ENCODE data around the gene TBCB. TPM values are rescaled to one million over a fixed set of nuclear protein-coding genes. Genes with fewer than 3 reads are reported as not detected.

TBCB gene
- total and polyA plus RNA-seq, 9 of the 15 experiments (the other 6 are each of a cell fraction or from before 2014, with no cell fraction given), result 3.5 to 115 (median 58.9) TPM

DNA sequence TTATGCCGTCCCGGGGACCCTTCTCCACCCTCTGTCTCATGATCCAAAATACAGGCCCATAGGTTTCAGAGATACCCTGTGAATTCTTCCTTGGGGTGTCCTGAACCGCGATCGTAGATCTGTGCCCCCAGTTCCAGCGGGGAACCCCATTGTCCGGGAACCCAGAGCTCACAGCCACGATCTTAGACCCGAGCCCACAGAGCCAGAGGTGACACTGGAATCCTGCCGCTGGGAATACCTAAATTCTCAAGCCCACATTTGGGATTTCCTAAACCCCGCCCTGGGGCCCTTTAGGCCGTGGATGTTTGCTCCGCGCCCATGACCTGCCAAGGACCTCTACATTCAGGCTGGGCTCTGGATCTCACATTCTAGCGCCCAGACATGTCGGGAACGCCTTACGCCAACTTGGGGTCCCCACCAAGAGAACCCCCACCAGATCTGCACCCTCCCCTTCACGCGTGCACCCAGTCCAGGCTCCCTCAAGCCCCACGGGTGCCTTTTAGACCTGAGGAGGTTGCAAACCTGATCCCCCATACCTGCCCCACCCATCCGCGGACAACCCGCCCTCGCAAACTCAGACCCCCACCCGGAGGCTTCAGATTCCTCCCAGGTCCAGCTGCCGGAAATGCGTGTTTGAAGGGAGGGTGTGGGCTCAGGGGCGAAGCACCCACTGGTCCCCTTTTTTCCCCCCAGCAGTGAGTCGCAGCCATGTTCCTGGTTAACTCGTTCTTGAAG is 25.2 kb downstream of the TBCB start:
- BruUV-seq (replicated peaks), result TSS peak; percentile 88
- Histone ChIP-seq H3K4me1 (replicated peaks in 1 of 2; ENCODE audit: control insufficient read depth in 2 of 2, insufficient read depth in 2 of 2, low read length in 2 of 2) (peaks cover 13 to 37% of the 10 kb centered on the region in 2 experiments), H3K36me3 (ENCODE audit: control insufficient read depth, insufficient read depth, low read length) (peaks cover 34% of the 10 kb centered on the region)
- TF ChIP-seq, protein P1, sequence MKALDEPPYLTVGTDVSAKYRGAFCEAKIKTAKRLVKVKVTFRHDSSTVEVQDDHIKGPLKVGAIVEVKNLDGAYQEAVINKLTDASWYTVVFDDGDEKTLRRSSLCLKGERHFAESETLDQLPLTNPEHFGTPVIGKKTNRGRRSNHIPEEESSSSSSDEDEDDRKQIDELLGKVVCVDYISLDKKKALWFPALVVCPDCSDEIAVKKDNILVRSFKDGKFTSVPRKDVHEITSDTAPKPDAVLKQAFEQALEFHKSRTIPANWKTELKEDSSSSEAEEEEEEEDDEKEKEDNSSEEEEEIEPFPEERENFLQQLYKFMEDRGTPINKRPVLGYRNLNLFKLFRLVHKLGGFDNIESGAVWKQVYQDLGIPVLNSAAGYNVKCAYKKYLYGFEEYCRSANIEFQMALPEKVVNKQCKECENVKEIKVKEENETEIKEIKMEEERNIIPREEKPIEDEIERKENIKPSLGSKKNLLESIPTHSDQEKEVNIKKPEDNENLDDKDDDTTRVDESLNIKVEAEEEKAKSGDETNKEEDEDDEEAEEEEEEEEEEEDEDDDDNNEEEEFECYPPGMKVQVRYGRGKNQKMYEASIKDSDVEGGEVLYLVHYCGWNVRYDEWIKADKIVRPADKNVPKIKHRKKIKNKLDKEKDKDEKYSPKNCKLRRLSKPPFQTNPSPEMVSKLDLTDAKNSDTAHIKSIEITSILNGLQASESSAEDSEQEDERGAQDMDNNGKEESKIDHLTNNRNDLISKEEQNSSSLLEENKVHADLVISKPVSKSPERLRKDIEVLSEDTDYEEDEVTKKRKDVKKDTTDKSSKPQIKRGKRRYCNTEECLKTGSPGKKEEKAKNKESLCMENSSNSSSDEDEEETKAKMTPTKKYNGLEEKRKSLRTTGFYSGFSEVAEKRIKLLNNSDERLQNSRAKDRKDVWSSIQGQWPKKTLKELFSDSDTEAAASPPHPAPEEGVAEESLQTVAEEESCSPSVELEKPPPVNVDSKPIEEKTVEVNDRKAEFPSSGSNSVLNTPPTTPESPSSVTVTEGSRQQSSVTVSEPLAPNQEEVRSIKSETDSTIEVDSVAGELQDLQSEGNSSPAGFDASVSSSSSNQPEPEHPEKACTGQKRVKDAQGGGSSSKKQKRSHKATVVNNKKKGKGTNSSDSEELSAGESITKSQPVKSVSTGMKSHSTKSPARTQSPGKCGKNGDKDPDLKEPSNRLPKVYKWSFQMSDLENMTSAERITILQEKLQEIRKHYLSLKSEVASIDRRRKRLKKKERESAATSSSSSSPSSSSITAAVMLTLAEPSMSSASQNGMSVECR (CRISPR knock-in tag; IDR thresholded peaks at IDR 0.05), result peak; percentile 32; the same call in 1 of the 2 replicates
- TF ChIP-seq ZNF764 (CRISPR knock-in tag; IDR thresholded peaks at IDR 0.05; ENCODE audit: low read depth) (no peak), PHB (CRISPR knock-in tag; IDR thresholded peaks at IDR 0.05) (no peak), ZBTB1 (CRISPR knock-in tag; IDR thresholded peaks at IDR 0.05; ENCODE audit: borderline replicate concordance, low read depth) (no peak; the same call in 1 of the 2 replicates), ZNF431 (CRISPR knock-in tag; IDR thresholded peaks at IDR 0.05) (no peak), FOXJ2 (tag; IDR thresholded peaks at IDR 0.05) (no peak), JUNB (CRISPR knock-in tag; conservative IDR thresholded peaks at IDR 0.05) (no peak), MIER1 (IDR thresholded peaks at IDR 0.05; ENCODE audit: low read depth) (no peak), FOXP1 (CRISPR knock-in tag; IDR thresholded peaks at IDR 0.05) (no peak), XRCC3 (IDR thresholded peaks at IDR 0.05) (no peak), ZNF551 (CRISPR knock-in tag; IDR thresholded peaks at IDR 0.05) (no peak), BACH1 (tag; IDR thresholded peaks at IDR 0.05) (no peak), SMARCA4 (IDR thresholded peaks at IDR 0.05) (0 out of 2 replicates have a peak, but pooled peaks have one; percentile 9), ZFX (CRISPR knock-in tag; IDR thresholded peaks at IDR 0.05) (peak; percentile 67; the same call in 1 of the 2 replicates), ASH1L (IDR thresholded peaks at IDR 0.05; ENCODE audit: borderline replicate concordance, low read depth, partially characterized antibody) (no peak), SUPT5H (IDR thresholded peaks at IDR 0.05) (no peak; the same call in 1 of the 2 replicates), CREM (IDR thresholded peaks at IDR 0.05; ENCODE audit: low read depth) (peak; percentile 79), SRSF7 (optimal IDR thresholded peaks at IDR 0.05; ENCODE audit: low read depth, low read length) (no peak), PHTF2 (CRISPR knock-in tag; IDR thresholded peaks at IDR 0.05) (no peak), FOS (IDR thresholded peaks at IDR 0.05; ENCODE audit: extremely low read depth, insufficient read length) (no peak), NR2C1 (IDR thresholded peaks at IDR 0.05) (no peak), NR2C1 (tag; IDR thresholded peaks at IDR 0.05) (no peak)

More for the DNA sequence above, 25.2 kb downstream of the TBCB start:
- in situ Hi-C loops (cut with MboI), result no loop called here
- peak overlapping the region; percentile 99 for H3K27ac ChIP-seq (ENCODE audit: extremely low read depth, low read depth, low read length)
- peaks cover 8% of the 10 kb centered on the region for H3K9me1 ChIP-seq (ENCODE audit: control insufficient read depth, insufficient read depth, low read length)
- POLR2A ChIA-PET, result interaction anchor here (0.6 to 2.1 kb wide), 6 partner anchors 11 to 1984 kb away, joined by 3 to 9 read pairs (median 3); no protein-coding TSS in a partner anchor
- peak overlapping the region; percentile 69 for H2AFZ ChIP-seq (ENCODE audit: low read depth, low read length)
- FAIRE-seq (no peak), ATAC-seq (peak; percentile 56), DNase-seq (ENCODE audit: extremely low read depth in 1 of 4, low spot score in 3 of 4) (peak in 3 of 4 experiments; percentile 59 to 87 (median 83))
- peaks cover 26% of the 10 kb centered on the region for H3K79me2 ChIP-seq (ENCODE audit: control insufficient read depth, insufficient read depth, low read length)
- peak overlapping the region; percentile 98 to 99 for H3K9ac ChIP-seq (ENCODE audit: insufficient read depth in 1 of 2, low read depth in 2 of 2, low read length in 2 of 2)
- H3K9me3 ChIP-seq (replicated peaks; ENCODE audit: control insufficient read depth, insufficient read depth, low read depth, low read length), result no peaks in the 10 kb centered on the region
- peak overlapping the region; percentile 96 for H3K4me2 ChIP-seq (ENCODE audit: insufficient read depth, low read length)
- intact Hi-C loops (cut with micrococcal nuclease), result no loop called here
- 2% methylated on average over 20 of the region's 31 CpGs for WGBS (ENCODE audit: insufficient coverage, low coverage, missing lambda C conversion rate)
- CTCF ChIA-PET (ENCODE audit: low intra/inter-chr PET ratio), result no interaction called here
- H3K4me3 ChIP-seq, result peak overlapping the region; percentile 95
- H3K27me3 ChIP-seq (ENCODE audit: control insufficient read depth in 2 of 2, insufficient read depth in 2 of 2, low read length in 2 of 2), result no peaks in the 10 kb centered on the region
- H4K20me1 ChIP-seq (replicated peaks; ENCODE audit: control insufficient read depth, insufficient read depth, low read length), result peaks cover 11% of the 10 kb centered on the region

Measured in K562 (cell line).